Large intestine (tissue), 3 donors: ENCODE results near the gene PTPRN2. TPM values are rescaled to one million over a fixed set of nuclear protein-coding genes. Genes with fewer than 3 reads are reported as not detected.

ENCODE experiments used
- DNase-seq, 2 donors: peaks; one replicate each; pipeline versions ENCODE4 v3.0.0 to v3.0.0-alpha.2; 2013
- H3K27ac ChIP-seq: one replicate; pipeline ENCODE4 v1.5.1; 2013; ENCODE audit warnings: low read length
- H3K27me3 ChIP-seq: 2 replicates; pipeline ENCODE4 v1.6.1; 2013; ENCODE audit warnings: low read length; ENCODE audit not compliant: control insufficient read depth, insufficient read depth
- H3K36me3 ChIP-seq: 2 replicates; pipeline ENCODE4 v1.6.1; 2013; ENCODE audit warnings: low read length; ENCODE audit not compliant: control insufficient read depth, insufficient read depth
- H3K4me1 ChIP-seq: one replicate; pipeline ENCODE4 v1.6.1; 2013; ENCODE audit warnings: low read length; ENCODE audit not compliant: control insufficient read depth, insufficient read depth
- H3K4me3 ChIP-seq: one replicate; pipeline ENCODE4 v1.5.1; 2013; ENCODE audit warnings: low read length
- H3K9me3 ChIP-seq: one replicate; pipeline ENCODE4 v1.6.1; 2013; ENCODE audit warnings: mild to moderate bottlenecking, low read depth, low read length, moderate library complexity; ENCODE audit not compliant: control insufficient read depth
- WGBS: methylation state at CpG from one replicate; pipeline ENCODE4 v1.1.5; 2013; ENCODE audit warnings: low lambda C conversion rate; ENCODE audit not compliant: insufficient coverage; 5-methylcytosine and 5-hydroxymethylcytosine counted together
- polyA plus RNA-seq: library from polyadenylated mRNA; unstranded; fragments of 120-200 nt; gene quantifications from one replicate; pipeline ENCODE4 v1.2.1, GENCODE V29; 2013

The PTPRN2 gene
- polyA plus RNA-seq, 1 donor = 13.4 TPM

- WGBS = no CpG with 5 or more reads among the region's 14 CpGs
- no peaks in the 10 kb centered on the region for H3K4me1 ChIP-seq
- DNase-seq = no peak
- no peak overlapping the region for H3K4me3 ChIP-seq
- H3K27me3 ChIP-seq = no peaks in the 10 kb centered on the region
- no peaks in the 10 kb centered on the region for H3K36me3 ChIP-seq
- H3K27ac ChIP-seq = no peak overlapping the region
- peaks cover 24% of the 10 kb centered on the region for H3K9me3 ChIP-seq
These were observed 500.4 kb downstream of the PTPRN2 start for GRCh38 chr7:158087196-158087595.

GRCh38 chr7:158085741-158086695 lies 501.6 kb downstream of the PTPRN2 start:
- Histone ChIP-seq H3K36me3 (no peaks in the 10 kb centered on the region), H3K4me1 (no peaks in the 10 kb centered on the region), H3K27ac (no peak overlapping the region), H3K9me3 (peaks cover 22% of the 10 kb centered on the region), H3K4me3 (no peak overlapping the region), H3K27me3 (no peaks in the 10 kb centered on the region)
- DNase-seq = no peak
- no CpG with 5 or more reads among the region's 30 CpGs for WGBS

- no peak for DNase-seq
- H3K4me3 ChIP-seq = no peak overlapping the region
- H3K27ac ChIP-seq = no peak overlapping the region
- WGBS = 100% methylated on average over 3 of the region's 18 CpGs
- H3K9me3 ChIP-seq = peaks cover 22% of the 10 kb centered on the region
- no peaks in the 10 kb centered on the region for H3K27me3 ChIP-seq
- H3K4me1 ChIP-seq = no peaks in the 10 kb centered on the region
- H3K36me3 ChIP-seq = no peaks in the 10 kb centered on the region
These were observed 503.1 kb downstream of the PTPRN2 start for GRCh38 chr7:158084555-158084954.

GRCh38 chr7:158083526-158084310 lies 503.9 kb downstream of the PTPRN2 start:
- no peak overlapping the region for H3K4me3 ChIP-seq
- H3K27ac ChIP-seq = no peak overlapping the region
- H3K27me3 ChIP-seq = no peaks in the 10 kb centered on the region
- DNase-seq = no peak
- no CpG with 5 or more reads among the region's 28 CpGs for WGBS
- no peaks in the 10 kb centered on the region for H3K36me3 ChIP-seq
- H3K4me1 ChIP-seq = no peaks in the 10 kb centered on the region
- H3K9me3 ChIP-seq = peaks cover 22% of the 10 kb centered on the region

- Histone ChIP-seq H3K9me3 (peaks cover 22% of the 10 kb centered on the region), H3K27me3 (no peaks in the 10 kb centered on the region), H3K27ac (no peak overlapping the region), H3K4me1 (no peaks in the 10 kb centered on the region), H3K36me3 (no peaks in the 10 kb centered on the region), H3K4me3 (no peak overlapping the region)
- DNase-seq = no peak
- no CpG with 5 or more reads among the region's 8 CpGs for WGBS
These were observed 504.9 kb downstream of the PTPRN2 start for GRCh38 chr7:158082761-158083160.

- Histone ChIP-seq H3K36me3 (no peaks in the 10 kb centered on the region), H3K9me3 (peaks cover 29% of the 10 kb centered on the region), H3K27ac (no peak overlapping the region), H3K4me1 (no peaks in the 10 kb centered on the region), H3K4me3 (no peak overlapping the region), H3K27me3 (no peaks in the 10 kb centered on the region)
- no peak for DNase-seq
- 100% methylated on average over 5 of the region's 21 CpGs for WGBS
These were observed 506.7 kb downstream of the PTPRN2 start for GRCh38 chr7:158080899-158081445.

GRCh38 chr7:158077934-158078910 lies 509.4 kb downstream of the PTPRN2 start:
- no peak for DNase-seq
- H3K36me3 ChIP-seq = no peaks in the 10 kb centered on the region
- H3K4me3 ChIP-seq = no peak overlapping the region
- no peaks in the 10 kb centered on the region for H3K4me1 ChIP-seq
- H3K27me3 ChIP-seq = no peaks in the 10 kb centered on the region
- 83% methylated on average over 1 of the region's 22 CpGs for WGBS
- H3K9me3 ChIP-seq = peaks cover 24% of the 10 kb centered on the region
- no peak overlapping the region for H3K27ac ChIP-seq

GRCh38 chr7:158077151-158077840 lies 510.3 kb downstream of the PTPRN2 start:
- H3K9me3 ChIP-seq = peaks cover 28% of the 10 kb centered on the region
- no CpG with 5 or more reads among the region's 21 CpGs for WGBS
- no peak overlapping the region for H3K4me3 ChIP-seq
- DNase-seq = no peak
- H3K4me1 ChIP-seq = no peaks in the 10 kb centered on the region
- no peak overlapping the region for H3K27ac ChIP-seq
- no peaks in the 10 kb centered on the region for H3K27me3 ChIP-seq
- H3K36me3 ChIP-seq = no peaks in the 10 kb centered on the region

- no peaks in the 10 kb centered on the region for H3K36me3 ChIP-seq
- no peaks in the 10 kb centered on the region for H3K27me3 ChIP-seq
- H3K4me3 ChIP-seq = no peak overlapping the region
- H3K27ac ChIP-seq = no peak overlapping the region
- H3K9me3 ChIP-seq = peaks cover 33% of the 10 kb centered on the region
- DNase-seq = no peak
- no CpG with 5 or more reads among the region's 12 CpGs for WGBS
- H3K4me1 ChIP-seq = no peaks in the 10 kb centered on the region
These were observed 511.0 kb downstream of the PTPRN2 start for GRCh38 chr7:158076656-158077055.
